ENCODE results near the gene APBA2. TPM values are rescaled to one million over a fixed set of nuclear protein-coding genes. Genes with fewer than 3 reads are reported as not detected.

Gene APBA2
- polyA plus RNA-seq, 2 of the 4 experiments (the other 2 are of a cell fraction): 11.4 to 12.6 TPM

DNA sequence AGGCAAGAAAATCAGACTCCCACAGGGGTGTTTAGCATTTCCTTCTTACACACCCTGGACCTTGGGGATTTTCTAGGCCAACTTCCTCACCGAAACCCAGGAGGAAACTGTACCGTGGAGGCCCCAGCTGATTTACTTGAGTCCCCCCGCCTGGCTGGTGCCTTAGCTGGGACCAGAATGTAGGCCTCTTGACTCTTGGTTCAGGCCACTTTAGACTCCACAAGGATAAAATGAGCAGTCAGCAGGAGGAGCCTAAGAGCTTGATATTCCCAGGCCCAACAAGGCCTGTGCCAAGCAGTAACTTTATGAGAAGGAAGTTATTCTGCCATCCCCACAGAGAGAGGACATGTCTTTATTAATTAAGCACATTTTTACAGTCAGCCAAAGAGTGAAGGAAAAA lies 4.6 kb upstream of the APBA2 start:
- DNase-seq (ENCODE audit: low read depth in 1 of 2, low spot score in 1 of 2): peak in 1 of 2 experiments; percentile 38
- peak; percentile 86 for FAIRE-seq
- CTCF ChIA-PET: interaction anchor here (0.6 to 1.3 kb wide), 5 partner anchors 32 to 224 kb away, joined by 3 to 4 read pairs (median 3); no protein-coding TSS in a partner anchor
- WGBS (ENCODE audit: missing lambda C conversion rate): 85% methylated on average over 3 of the region's 3 CpGs
- Histone ChIP-seq H3K4me2 (no peak overlapping the region), H3K27ac (no peak overlapping the region), H3K4me1 (peaks cover 4% of the 10 kb centered on the region; the same call in 2 of the 3 replicates), H3K9me3 (no peaks in the 10 kb centered on the region), H3K4me3 (no peak overlapping the region)
- peak; percentile 3 for TF ChIP-seq MAFK (IDR thresholded peaks at IDR 0.05; ENCODE audit: partially characterized antibody)
- no peak for TF ChIP-seq RARB (CRISPR knock-in tag; IDR thresholded peaks at IDR 0.05)
- no peak for TF ChIP-seq ESRRA (IDR thresholded peaks at IDR 0.05; ENCODE audit: borderline replicate concordance, low read length)
- TF ChIP-seq, protein P1, sequence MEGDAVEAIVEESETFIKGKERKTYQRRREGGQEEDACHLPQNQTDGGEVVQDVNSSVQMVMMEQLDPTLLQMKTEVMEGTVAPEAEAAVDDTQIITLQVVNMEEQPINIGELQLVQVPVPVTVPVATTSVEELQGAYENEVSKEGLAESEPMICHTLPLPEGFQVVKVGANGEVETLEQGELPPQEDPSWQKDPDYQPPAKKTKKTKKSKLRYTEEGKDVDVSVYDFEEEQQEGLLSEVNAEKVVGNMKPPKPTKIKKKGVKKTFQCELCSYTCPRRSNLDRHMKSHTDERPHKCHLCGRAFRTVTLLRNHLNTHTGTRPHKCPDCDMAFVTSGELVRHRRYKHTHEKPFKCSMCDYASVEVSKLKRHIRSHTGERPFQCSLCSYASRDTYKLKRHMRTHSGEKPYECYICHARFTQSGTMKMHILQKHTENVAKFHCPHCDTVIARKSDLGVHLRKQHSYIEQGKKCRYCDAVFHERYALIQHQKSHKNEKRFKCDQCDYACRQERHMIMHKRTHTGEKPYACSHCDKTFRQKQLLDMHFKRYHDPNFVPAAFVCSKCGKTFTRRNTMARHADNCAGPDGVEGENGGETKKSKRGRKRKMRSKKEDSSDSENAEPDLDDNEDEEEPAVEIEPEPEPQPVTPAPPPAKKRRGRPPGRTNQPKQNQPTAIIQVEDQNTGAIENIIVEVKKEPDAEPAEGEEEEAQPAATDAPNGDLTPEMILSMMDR (IDR thresholded peaks at IDR 0.05): peak; percentile 7; the same call in 1 of the 3 replicates
- TF ChIP-seq ELK1 (IDR thresholded peaks at IDR 0.05; ENCODE audit: low read depth, low read length): no peak
- POLR2A ChIA-PET: no interaction called here
- peak in 1 of 2 experiments; percentile 22; a peak in 2 of 6 replicates for ATAC-seq

GRCh38 chr15:28881600-28881999 lies 4.2 kb upstream of the APBA2 start:
- POLR2A ChIA-PET: interaction anchor here (0.6 kb wide), 1 partner anchor 219 kb away, joined by 5 read pairs; no protein-coding TSS in a partner anchor
- Histone ChIP-seq H3K4me1 (peaks cover 6% of the 10 kb centered on the region; the same call in 2 of the 3 replicates), H3K9me3 (no peaks in the 10 kb centered on the region), H3K4me2 (no peak overlapping the region), H3K4me3 (no peak overlapping the region), H3K27ac (no peak overlapping the region)
- ATAC-seq (peak; percentile 45 to 52; a peak in 2 of 6 replicates), FAIRE-seq (no peak), DNase-seq (ENCODE audit: low read depth in 1 of 2, low spot score in 1 of 2) (peak in 1 of 2 experiments; percentile 26)
- TF ChIP-seq EHMT2 (IDR thresholded peaks at IDR 0.05; ENCODE audit: low read depth) (no peak), NR3C1 (IDR thresholded peaks at IDR 0.05) (no peak), RAD21 (conservative IDR thresholded peaks at IDR 0.05 in 1 of 2, IDR thresholded peaks at IDR 0.05 in 1 of 2) (peak in 1 of 2 experiments; percentile 26; a peak in 1 of 5 replicates), MAZ (IDR thresholded peaks at IDR 0.05; ENCODE audit: borderline replicate concordance, low read depth, low read length) (no peak), HDAC2 (IDR thresholded peaks at IDR 0.05) (no peak), FOSL2 (IDR thresholded peaks at IDR 0.05) (no peak), FOSL2 (CRISPR knock-in tag; IDR thresholded peaks at IDR 0.05) (no peak), PBX3 (IDR thresholded peaks at IDR 0.05) (no peak), CEBPB (IDR thresholded peaks at IDR 0.05) (no peak)
- TF ChIP-seq, protein P2, sequence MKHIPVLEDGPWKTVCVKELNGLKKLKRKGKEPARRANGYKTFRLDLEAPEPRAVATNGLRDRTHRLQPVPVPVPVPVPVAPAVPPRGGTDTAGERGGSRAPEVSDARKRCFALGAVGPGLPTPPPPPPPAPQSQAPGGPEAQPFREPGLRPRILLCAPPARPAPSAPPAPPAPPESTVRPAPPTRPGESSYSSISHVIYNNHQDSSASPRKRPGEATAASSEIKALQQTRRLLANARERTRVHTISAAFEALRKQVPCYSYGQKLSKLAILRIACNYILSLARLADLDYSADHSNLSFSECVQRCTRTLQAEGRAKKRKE (CRISPR knock-in tag; IDR thresholded peaks at IDR 0.05; ENCODE audit: low read depth): no peak
- CTCF ChIA-PET: interaction anchor here (1.1 to 1.3 kb wide), 3 partner anchors 32 to 224 kb away, joined by 3 to 4 read pairs (median 3); no protein-coding TSS in a partner anchor
- WGBS (ENCODE audit: missing lambda C conversion rate): 71% methylated on average over 1 of the region's 1 CpG

- H3K27ac ChIP-seq: no peak overlapping the region
- FAIRE-seq (no peak), ATAC-seq (no peak), DNase-seq (ENCODE audit: low read depth in 1 of 2, low spot score in 1 of 2) (no peak)
- TF ChIP-seq RAD21 (conservative IDR thresholded peaks at IDR 0.05 in 1 of 2, IDR thresholded peaks at IDR 0.05 in 1 of 2) (no peak), HES2 (IDR thresholded peaks at IDR 0.05) (no peak), PHF8 (IDR thresholded peaks at IDR 0.05; ENCODE audit: borderline replicate concordance, low read depth) (no peak)
- peaks cover 8% of the 10 kb centered on the region; the same call in 2 of the 3 replicates for H3K4me1 ChIP-seq
- 86% methylated on average over 9 of the region's 11 CpGs for WGBS (ENCODE audit: missing lambda C conversion rate)
- ChIA-PET POLR2A (no interaction called here), CTCF (interaction anchor here (1.3 to 2.0 kb wide), 2 partner anchors 11 to 38 kb away, joined by 4 to 5 read pairs; no protein-coding TSS in a partner anchor)
- H3K4me2 ChIP-seq: no peak overlapping the region
- no peak overlapping the region for H3K4me3 ChIP-seq
- no peaks in the 10 kb centered on the region for H3K9me3 ChIP-seq
Observed at GRCh38 chr15:28884151-28884940, 1.4 kb upstream of the APBA2 start.
